ENCODE data around the gene FASTKD2.

Gene FASTKD2

DNA sequence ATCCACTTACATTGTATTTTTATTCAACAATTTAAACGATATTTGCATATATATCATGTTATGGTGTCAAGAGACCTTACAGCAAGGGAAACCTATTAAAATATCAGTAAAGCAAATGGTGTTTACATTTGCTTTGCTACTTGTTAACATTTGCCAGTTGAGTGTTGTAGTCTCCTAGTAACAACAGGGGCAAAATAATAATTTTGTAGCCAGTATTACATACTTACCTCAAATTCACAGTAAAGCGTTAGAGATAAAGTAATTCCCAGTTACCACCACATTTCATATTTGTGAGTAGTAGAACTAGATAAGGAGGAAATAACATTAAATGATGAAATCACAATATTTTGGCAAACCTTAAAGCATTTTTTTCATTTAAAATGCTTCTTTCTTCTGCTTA lies 71.3 kb downstream of the FASTKD2 start:
- DNase-seq (ENCODE audit: low read depth in 1 of 2, low spot score in 1 of 2) = no peak

DNA sequence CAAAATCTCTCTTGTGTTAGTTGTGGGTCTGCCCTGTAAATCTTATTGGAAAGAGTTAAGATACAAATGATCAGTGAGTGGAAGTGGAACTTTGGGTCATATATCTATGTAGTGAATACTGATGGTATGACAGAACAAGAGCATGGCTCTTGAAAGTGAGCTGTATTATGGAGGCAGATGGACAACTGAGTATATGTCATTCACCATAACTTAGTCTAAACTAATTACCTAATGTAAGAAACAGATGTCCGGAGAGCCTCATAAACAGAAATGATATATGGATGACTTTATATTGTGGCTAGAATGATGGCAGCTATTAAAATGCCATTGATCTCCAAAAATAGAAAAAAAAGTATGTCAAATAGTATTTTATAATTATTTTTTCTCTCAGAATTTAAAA lies 72.4 kb downstream of the FASTKD2 start:
- no peak for DNase-seq (ENCODE audit: low read depth in 1 of 2, low spot score in 1 of 2)

DNA sequence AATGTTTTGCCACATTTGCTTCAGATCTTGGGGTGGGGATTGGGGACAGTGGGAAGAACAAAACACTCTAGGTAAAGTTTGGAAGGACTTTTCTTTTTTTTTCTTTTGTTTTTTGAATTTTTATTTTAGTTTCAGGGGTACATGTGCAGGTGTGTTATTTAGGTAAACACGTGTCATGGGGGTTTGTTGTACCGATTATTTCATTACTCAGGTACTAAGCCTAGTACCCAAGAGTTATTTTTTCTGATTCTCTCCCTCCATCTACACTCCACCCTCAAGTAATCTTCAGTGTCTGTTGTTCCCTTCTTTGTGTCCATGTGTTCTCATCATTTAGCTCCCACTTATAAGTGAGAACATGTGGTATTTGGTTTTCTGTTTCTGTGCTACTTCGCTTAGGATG lies 73.3 kb downstream of the FASTKD2 start:
- DNase-seq (ENCODE audit: low read depth in 1 of 2, low spot score in 1 of 2) = no peak

DNA sequence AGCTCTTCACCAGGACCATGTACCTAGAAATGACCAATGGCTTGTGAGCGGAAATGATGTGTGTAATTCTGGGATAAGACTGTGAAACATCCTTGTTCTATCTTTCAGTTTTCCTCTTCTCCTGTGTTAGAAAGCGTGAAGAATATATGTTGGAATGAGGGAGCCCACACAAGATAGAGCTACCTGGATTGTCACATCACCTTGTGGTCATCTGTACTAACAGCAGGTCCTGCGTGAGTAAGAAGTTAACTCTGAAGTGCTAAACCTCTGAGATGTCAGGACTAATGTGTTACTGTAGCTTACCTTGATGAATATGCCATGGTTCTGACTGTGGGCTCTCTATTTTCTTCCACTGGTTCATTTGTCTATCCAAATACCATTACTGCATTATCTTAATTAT lies 75.6 kb downstream of the FASTKD2 start:
- DNase-seq (ENCODE audit: low read depth in 1 of 2, low spot score in 1 of 2) = no peak

Measured in activated T-helper 1 cell treated with anti-CD3 and anti-CD28 coated beads, Interleukin-2, amount 50 U/mL, for 16 hours (primary cell).